BLaER1 treated with 17β-estradiol and CSF1 and Interleukin-3, amounts not matched to agents 10 nM and 100 nM (cell line): Measurements from ENCODE around the gene MTCL1.
A peak's percentile ranks its signal among the peaks of the same experiment; 100 is the strongest.

Source experiments
- H3K27ac ChIP-seq, 11 experiments: shearing (Covaris generic); formaldehyde crosslinking; 2 replicates each; pipeline ENCODE4 v1.8.1; 2022
- H3K27me3 ChIP-seq, 11 experiments: shearing (Covaris generic); formaldehyde crosslinking; 2 replicates each; pipeline ENCODE4 v1.8.1; 2022
- H3K36me3 ChIP-seq, 11 experiments: shearing (Covaris generic); formaldehyde crosslinking; 2 replicates each; pipeline ENCODE4 v1.8.1; 2022
- H3K4me1 ChIP-seq, 10 experiments: shearing (Covaris generic); formaldehyde crosslinking; 2 replicates each; pipeline ENCODE4 v1.8.1; 2022
- H3K4me2 ChIP-seq, 11 experiments: shearing (Covaris generic); formaldehyde crosslinking; 2 replicates each; pipeline ENCODE4 v1.8.1; 2022
- H3K4me3 ChIP-seq, 10 experiments: shearing (Covaris generic); formaldehyde crosslinking; 2 replicates each; pipeline ENCODE4 v1.8.1; 2022
- H3K9ac ChIP-seq, 11 experiments: shearing (Covaris generic); formaldehyde crosslinking; 2 replicates each; pipeline ENCODE4 v1.8.1; 2022
- H3K9me3 ChIP-seq, 11 experiments: shearing (Covaris generic); formaldehyde crosslinking; replicated peaks in 1 of 11; 2 replicates each; pipeline ENCODE4 v1.8.1; 2022
- H4K20me1 ChIP-seq, 11 experiments: shearing (Covaris generic); formaldehyde crosslinking; 2 replicates each; pipeline ENCODE4 v1.8.1; 2022
- Cebpa-rat ChIP-seq, 11 experiments: shearing (Covaris generic); IDR thresholded peaks; 2 replicates each; pipeline ENCODE4 v1.8.1; 2022

MTCL1 gene

GRCh38 chr18:8834881-8835280 lies 129.5 kb downstream of the MTCL1 start:
- Histone ChIP-seq H3K4me1 (peaks cover 4 to 28% (median 23%) of the 10 kb centered on the region in 10 experiments; a peak in 19 of 20 replicates), H3K9ac (no peak overlapping the region), H3K4me2 (peak overlapping the region in 9 of 11 experiments; percentile 29 to 59 (median 48); a peak in 18 of 22 replicates), H3K9me3 (peaks cover 24 to 43% (median 31%) of the 10 kb centered on the region in 11 experiments), H3K27ac (peak overlapping the region in 2 of 11 experiments; percentile 2 to 19; a peak in 4 of 22 replicates), H3K36me3 (peaks cover 0 to 33% (median 16%) of the 10 kb centered on the region in 11 experiments; a peak in 12 of 22 replicates), H3K4me3 (no peak overlapping the region), H4K20me1 (no peaks in the 10 kb centered on the region), H3K27me3 (no peaks in the 10 kb centered on the region)
- TF ChIP-seq Cebpa-rat (IDR thresholded peaks at IDR 0.05) = no peak

- no peak overlapping the region for H3K9ac ChIP-seq
- H3K27ac ChIP-seq = peak overlapping the region in 3 of 11 experiments; percentile 2 to 23 (median 19); a peak in 4 of 22 replicates
- no peaks in the 10 kb centered on the region for H3K27me3 ChIP-seq
- peak overlapping the region in 9 of 11 experiments; percentile 29 to 59 (median 48); a peak in 18 of 22 replicates for H3K4me2 ChIP-seq
- H4K20me1 ChIP-seq = no peaks in the 10 kb centered on the region
- no peak overlapping the region for H3K4me3 ChIP-seq
- H3K4me1 ChIP-seq = peaks cover 4 to 21% (median 16%) of the 10 kb centered on the region in 10 experiments; a peak in 19 of 20 replicates
- 0 out of 22 replicates have a peak, but pooled peaks of 2 of the 11 experiments have one; percentile 9 to 19 for TF ChIP-seq Cebpa-rat (IDR thresholded peaks at IDR 0.05)
- H3K36me3 ChIP-seq = peaks cover 0 to 29% (median 16%) of the 10 kb centered on the region in 11 experiments; a peak in 12 of 22 replicates
- H3K9me3 ChIP-seq = peaks cover 24 to 43% (median 31%) of the 10 kb centered on the region in 11 experiments
Measured at GRCh38 chr18:8835521-8835953, 130.2 kb downstream of the MTCL1 start.

DNA sequence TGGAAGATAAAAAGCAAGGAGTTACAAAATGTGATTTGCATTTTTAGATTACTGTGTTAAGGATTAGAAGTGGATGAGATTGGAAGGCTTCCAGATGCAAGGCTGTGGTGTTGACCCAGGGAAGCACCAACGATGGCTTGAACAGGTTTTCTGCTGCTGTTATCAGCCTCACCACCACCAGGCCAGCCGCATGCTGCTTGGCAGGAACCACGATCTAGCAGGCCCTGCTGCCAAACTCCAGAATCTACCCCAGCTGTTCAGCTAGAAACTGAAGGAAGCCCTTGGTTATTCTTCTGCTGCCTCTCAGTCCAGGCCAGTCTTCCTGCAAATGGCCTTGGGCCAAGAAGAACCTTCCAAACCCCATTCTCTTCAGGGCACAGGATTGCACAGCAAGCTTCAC lies 133.9 kb downstream of the MTCL1 start:
- H3K4me1 ChIP-seq = peaks cover 4 to 25% (median 17%) of the 10 kb centered on the region in 10 experiments; a peak in 18 of 20 replicates
- no peaks in the 10 kb centered on the region for H3K27me3 ChIP-seq
- H3K9ac ChIP-seq = no peak overlapping the region
- H3K9me3 ChIP-seq = peaks cover 24 to 36% (median 30%) of the 10 kb centered on the region in 11 experiments
- no peaks in the 10 kb centered on the region for H4K20me1 ChIP-seq
- TF ChIP-seq Cebpa-rat (IDR thresholded peaks at IDR 0.05) = no peak
- H3K4me2 ChIP-seq = no peak overlapping the region
- no peak overlapping the region for H3K4me3 ChIP-seq
- no peak overlapping the region for H3K27ac ChIP-seq
- H3K36me3 ChIP-seq = peaks cover 0 to 13% (median 0%) of the 10 kb centered on the region in 11 experiments; a peak in 4 of 22 replicates

GRCh38 chr18:8841781-8842485 lies 136.6 kb downstream of the MTCL1 start:
- no peaks in the 10 kb centered on the region for H4K20me1 ChIP-seq
- peaks cover 0 to 8% (median 0%) of the 10 kb centered on the region in 11 experiments; a peak in 4 of 22 replicates for H3K36me3 ChIP-seq
- H3K27me3 ChIP-seq = no peaks in the 10 kb centered on the region
- peak overlapping the region in 6 of 11 experiments; percentile 4 to 40 (median 27); a peak in 9 of 22 replicates for H3K4me2 ChIP-seq
- TF ChIP-seq Cebpa-rat (IDR thresholded peaks at IDR 0.05) = no peak
- peaks cover 16 to 27% (median 18%) of the 10 kb centered on the region in 11 experiments for H3K9me3 ChIP-seq
- no peak overlapping the region for H3K9ac ChIP-seq
- peaks cover 0 to 11% (median 3%) of the 10 kb centered on the region in 10 experiments; a peak in 6 of 20 replicates for H3K4me1 ChIP-seq
- no peak overlapping the region for H3K4me3 ChIP-seq
- H3K27ac ChIP-seq = no peak overlapping the region

- Histone ChIP-seq H3K4me2 (peak overlapping the region in 6 of 11 experiments; percentile 4 to 40 (median 27); a peak in 9 of 22 replicates), H3K9ac (no peak overlapping the region), H3K27me3 (no peaks in the 10 kb centered on the region), H3K9me3 (peaks cover 10 to 21% (median 15%) of the 10 kb centered on the region in 11 experiments), H3K4me1 (peaks cover 0 to 11% (median 3%) of the 10 kb centered on the region in 10 experiments; a peak in 6 of 20 replicates), H3K36me3 (peaks cover 0 to 3% (median 0%) of the 10 kb centered on the region in 11 experiments; a peak in 1 of 22 replicates), H3K27ac (no peak overlapping the region), H3K4me3 (no peak overlapping the region), H4K20me1 (no peaks in the 10 kb centered on the region)
- no peak for TF ChIP-seq Cebpa-rat (IDR thresholded peaks at IDR 0.05)
Measured at GRCh38 chr18:8842506-8842905, 137.2 kb downstream of the MTCL1 start.

GRCh38 chr18:8843005-8843404 lies 137.6 kb downstream of the MTCL1 start:
- H3K9ac ChIP-seq = no peak overlapping the region
- 0 out of 22 replicates have a peak, but pooled peaks cover 0 to under 1% (median 0%) of the 10 kb centered on the region in 11 experiments for H3K36me3 ChIP-seq
- H3K27me3 ChIP-seq = no peaks in the 10 kb centered on the region
- H3K4me2 ChIP-seq = no peak overlapping the region
- peaks cover 5 to 16% (median 10%) of the 10 kb centered on the region in 11 experiments; a peak in 20 of 22 replicates for H3K9me3 ChIP-seq
- TF ChIP-seq Cebpa-rat (IDR thresholded peaks at IDR 0.05) = no peak
- peaks cover 0 to 11% (median 3%) of the 10 kb centered on the region in 10 experiments; a peak in 6 of 20 replicates for H3K4me1 ChIP-seq
- no peak overlapping the region for H3K27ac ChIP-seq
- no peak overlapping the region for H3K4me3 ChIP-seq
- no peaks in the 10 kb centered on the region for H4K20me1 ChIP-seq

GRCh38 chr18:8844721-8845148 lies 139.4 kb downstream of the MTCL1 start:
- Histone ChIP-seq H3K9me3 (peaks cover 0 to 14% (median 3%) of the 10 kb centered on the region in 11 experiments; a peak in 15 of 22 replicates), H3K9ac (no peak overlapping the region), H3K27ac (no peak overlapping the region), H3K4me2 (no peak overlapping the region), H3K4me3 (no peak overlapping the region), H4K20me1 (no peaks in the 10 kb centered on the region), H3K4me1 (peaks cover 0 to 12% (median 3%) of the 10 kb centered on the region in 10 experiments; a peak in 6 of 20 replicates), H3K27me3 (no peaks in the 10 kb centered on the region), H3K36me3 (no peaks in the 10 kb centered on the region)
- no peak for TF ChIP-seq Cebpa-rat (IDR thresholded peaks at IDR 0.05)

DNA sequence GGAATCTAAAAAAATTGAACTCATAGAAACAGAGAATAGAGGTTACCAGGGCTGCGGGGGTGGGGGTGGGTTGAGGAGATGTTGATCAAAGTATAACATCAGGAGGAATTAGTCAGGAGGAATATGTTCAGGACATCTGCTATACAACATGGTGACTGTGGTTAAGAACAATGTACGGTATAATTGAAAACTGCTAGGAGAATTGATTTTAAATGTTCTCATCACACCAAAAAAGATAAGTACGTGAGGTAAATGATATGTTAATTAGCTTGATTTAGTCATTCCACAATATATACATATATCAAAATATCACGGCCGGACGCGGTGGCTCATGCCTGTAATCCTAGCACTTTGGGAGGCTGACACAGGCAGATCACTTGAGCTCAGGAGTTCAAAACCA lies 140.2 kb downstream of the MTCL1 start:
- Histone ChIP-seq H3K36me3 (no peaks in the 10 kb centered on the region), H3K4me2 (no peak overlapping the region), H3K9me3 (peaks cover 6 to 22% (median 11%) of the 10 kb centered on the region in 11 experiments; a peak in 20 of 22 replicates), H3K27ac (no peak overlapping the region), H3K9ac (no peak overlapping the region), H3K4me3 (no peak overlapping the region), H3K4me1 (peaks cover 0 to 12% (median 3%) of the 10 kb centered on the region in 10 experiments; a peak in 6 of 20 replicates), H3K27me3 (no peaks in the 10 kb centered on the region), H4K20me1 (no peaks in the 10 kb centered on the region)
- TF ChIP-seq Cebpa-rat (IDR thresholded peaks at IDR 0.05) = no peak
